ENCODE data around the gene SLC12A2.

The SLC12A2 gene

DNA sequence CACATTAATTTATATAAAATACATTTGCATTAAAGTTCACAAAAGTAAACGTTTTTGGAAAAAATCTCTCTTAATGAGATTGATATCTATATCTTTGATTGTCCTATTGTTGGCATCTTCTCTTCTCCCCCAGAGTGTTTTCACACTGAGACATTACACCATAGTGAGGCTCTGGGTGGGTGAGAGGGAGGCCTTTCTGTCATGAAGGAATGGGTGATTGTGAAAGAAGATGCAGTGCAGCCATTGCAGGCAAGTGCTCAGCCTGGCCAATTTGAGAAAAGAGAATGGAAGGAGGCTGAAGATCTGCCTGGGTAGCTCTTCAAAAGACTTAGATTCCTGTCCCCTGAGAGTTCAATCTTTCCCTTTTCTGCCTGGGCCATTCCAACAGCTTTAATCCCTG, 140.8 kb downstream of the SLC12A2 start:
- DNase-seq (ENCODE audit: low read depth in 2 of 2): peak in 1 of 2 donors; percentile 41
- no peak overlapping the region for H3K4me3 ChIP-seq (replicated peaks in 1 of 2; ENCODE audit: low read depth in 2 of 2, low read length in 2 of 2)
- TF ChIP-seq, protein P1, sequence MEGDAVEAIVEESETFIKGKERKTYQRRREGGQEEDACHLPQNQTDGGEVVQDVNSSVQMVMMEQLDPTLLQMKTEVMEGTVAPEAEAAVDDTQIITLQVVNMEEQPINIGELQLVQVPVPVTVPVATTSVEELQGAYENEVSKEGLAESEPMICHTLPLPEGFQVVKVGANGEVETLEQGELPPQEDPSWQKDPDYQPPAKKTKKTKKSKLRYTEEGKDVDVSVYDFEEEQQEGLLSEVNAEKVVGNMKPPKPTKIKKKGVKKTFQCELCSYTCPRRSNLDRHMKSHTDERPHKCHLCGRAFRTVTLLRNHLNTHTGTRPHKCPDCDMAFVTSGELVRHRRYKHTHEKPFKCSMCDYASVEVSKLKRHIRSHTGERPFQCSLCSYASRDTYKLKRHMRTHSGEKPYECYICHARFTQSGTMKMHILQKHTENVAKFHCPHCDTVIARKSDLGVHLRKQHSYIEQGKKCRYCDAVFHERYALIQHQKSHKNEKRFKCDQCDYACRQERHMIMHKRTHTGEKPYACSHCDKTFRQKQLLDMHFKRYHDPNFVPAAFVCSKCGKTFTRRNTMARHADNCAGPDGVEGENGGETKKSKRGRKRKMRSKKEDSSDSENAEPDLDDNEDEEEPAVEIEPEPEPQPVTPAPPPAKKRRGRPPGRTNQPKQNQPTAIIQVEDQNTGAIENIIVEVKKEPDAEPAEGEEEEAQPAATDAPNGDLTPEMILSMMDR (IDR thresholded peaks at IDR 0.05; ENCODE audit: low read depth, low read length): no peak

DNA sequence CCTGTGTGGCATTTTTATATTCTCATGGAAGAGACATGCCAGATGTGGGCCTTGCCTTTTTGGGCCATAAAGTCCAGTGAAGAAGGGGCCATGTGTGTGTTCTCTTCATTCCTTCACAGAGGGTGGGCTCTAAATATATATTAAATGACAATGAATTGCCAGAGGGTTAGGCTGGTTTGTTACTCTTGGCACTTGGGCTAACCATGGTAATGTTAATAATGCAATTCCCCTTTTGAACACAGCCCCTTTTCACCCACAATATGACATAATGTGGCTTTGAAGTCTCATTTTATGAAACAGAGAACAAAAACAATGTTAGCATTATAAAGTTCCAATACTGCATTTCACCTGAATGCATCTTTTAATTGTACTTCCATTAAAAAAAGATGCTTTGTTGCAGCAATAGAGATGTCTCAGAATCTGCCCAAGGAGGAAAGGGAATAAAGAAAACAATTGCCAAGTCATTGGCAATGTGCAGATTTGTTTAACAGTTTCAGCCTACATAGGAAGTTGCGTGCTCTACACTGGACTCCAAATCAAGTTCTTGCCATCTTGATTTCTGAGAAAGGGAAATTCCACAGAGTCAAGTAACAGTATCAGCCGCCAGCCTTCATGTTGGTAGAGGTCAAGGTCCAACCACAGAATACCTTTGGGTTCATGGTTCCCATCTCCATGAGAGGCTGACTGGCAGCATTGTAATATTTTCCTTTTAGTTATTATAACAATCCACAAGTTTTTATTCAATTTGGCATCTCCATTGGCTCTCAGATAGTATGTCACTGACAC, 141.9 kb downstream of the SLC12A2 start:
- TF ChIP-seq, protein P1 (IDR thresholded peaks at IDR 0.05; ENCODE audit: low read depth, low read length): no peak
- no peak for DNase-seq (ENCODE audit: low read depth in 2 of 2)
- H3K4me3 ChIP-seq (replicated peaks in 1 of 2; ENCODE audit: low read depth in 2 of 2, low read length in 2 of 2): no peak overlapping the region

DNA sequence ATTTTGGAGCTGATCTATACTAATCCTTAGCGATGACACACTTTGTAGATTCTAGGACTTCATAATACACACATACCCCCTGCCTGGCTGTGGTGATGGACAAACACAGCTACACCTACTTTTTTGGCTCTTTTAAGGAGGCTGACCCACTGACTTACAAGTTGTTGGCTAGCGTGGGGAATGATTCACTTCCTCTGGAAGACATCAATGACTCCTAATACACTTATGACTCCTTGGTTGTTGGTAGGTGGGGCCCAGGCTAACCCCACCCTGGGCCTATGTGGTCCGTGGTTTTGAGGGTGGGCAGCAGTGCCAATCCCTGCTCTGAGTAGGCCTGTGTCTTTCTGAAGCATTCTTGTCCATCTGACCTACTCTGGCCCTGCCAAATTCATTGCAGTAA, 144.4 kb downstream of the SLC12A2 start:
- TF ChIP-seq, protein P1 (IDR thresholded peaks at IDR 0.05; ENCODE audit: low read depth, low read length): no peak
- peak; percentile 86 to 95 for DNase-seq (ENCODE audit: low read depth in 2 of 2)
- no peak overlapping the region for H3K4me3 ChIP-seq (replicated peaks in 1 of 2; ENCODE audit: low read depth in 2 of 2, low read length in 2 of 2)

DNA sequence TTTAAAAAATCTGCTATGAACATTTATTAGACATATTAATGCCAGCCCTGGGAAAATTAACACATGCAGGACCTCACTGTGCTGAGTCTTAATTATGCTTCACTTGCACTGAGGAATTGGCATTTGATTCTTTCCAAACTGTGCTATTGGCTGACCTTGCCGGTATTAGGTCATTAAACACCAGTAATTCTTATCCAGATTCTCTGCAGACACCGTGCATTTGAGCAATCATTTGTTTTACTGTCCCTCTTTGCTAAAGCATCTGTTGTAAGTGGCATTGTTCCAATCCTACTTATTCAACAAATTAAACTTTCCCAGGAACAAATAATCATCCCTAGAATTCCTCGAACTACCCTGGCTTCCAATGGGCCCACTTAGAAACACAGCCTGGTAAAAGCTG, 145.0 kb downstream of the SLC12A2 start:
- H3K4me3 ChIP-seq (replicated peaks in 1 of 2; ENCODE audit: low read depth in 2 of 2, low read length in 2 of 2): no peak overlapping the region
- TF ChIP-seq, protein P1 (IDR thresholded peaks at IDR 0.05; ENCODE audit: low read depth, low read length): no peak
- peak; percentile 57 to 68 for DNase-seq (ENCODE audit: low read depth in 2 of 2)

DNA sequence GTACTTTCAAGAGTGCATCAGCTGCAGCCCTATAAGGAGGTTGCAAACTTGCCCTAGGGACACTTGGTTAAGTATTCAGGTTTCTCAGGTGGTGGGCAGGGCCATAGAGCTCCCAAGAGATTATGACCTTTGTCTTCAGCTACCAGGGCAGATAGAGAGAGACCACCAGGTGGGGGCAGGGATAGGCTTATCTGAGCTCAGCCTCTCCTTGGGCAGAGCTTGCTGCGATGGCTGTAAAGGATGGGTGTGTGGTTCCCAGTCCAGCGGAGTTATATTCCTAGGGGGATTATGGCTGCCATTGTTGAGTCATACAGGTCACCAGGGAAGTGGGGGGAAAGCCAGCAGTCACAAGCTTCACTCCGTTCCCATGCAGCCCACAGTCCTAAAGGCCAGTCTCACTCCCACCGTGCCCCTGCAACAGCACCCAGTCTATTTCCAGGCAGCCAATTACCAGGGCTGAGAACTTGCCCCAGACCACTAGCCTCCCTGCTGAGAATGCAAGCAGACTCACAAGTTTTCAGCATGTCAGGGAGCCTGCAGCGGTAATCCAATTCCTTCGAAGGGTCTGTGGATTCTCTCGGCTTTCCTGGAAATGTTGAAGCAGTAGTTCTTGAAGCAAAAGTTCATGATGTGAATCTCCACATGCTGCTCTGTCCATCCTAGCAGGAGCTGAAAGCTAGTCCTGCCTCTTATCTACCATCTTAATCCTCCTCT, 151.5 kb downstream of the SLC12A2 start:
- no peak for DNase-seq (ENCODE audit: low read depth in 2 of 2)
- no peak overlapping the region for H3K4me3 ChIP-seq (replicated peaks in 1 of 2; ENCODE audit: low read depth in 2 of 2, low read length in 2 of 2)
- TF ChIP-seq, protein P1 (IDR thresholded peaks at IDR 0.05; ENCODE audit: low read depth, low read length): no peak

DNA sequence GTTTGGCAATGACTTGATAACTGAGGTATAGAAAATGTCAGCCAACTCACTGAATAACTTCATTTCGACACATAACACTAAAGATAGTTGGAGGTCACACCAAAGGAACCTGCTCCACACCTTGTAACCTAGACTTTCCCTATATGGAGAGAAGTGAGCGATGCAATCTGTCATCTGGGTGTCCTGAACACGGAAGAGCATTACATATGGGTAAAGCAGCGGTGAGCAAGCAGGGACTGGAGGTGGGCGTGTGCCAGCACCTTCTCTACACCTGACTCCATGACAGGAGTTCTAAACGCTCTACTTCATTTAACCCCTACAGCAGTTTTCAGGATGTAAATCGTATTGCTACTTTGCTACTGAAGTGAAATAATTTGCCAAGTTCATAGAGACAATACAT, 152.8 kb downstream of the SLC12A2 start:
- TF ChIP-seq, protein P1 (IDR thresholded peaks at IDR 0.05; ENCODE audit: low read depth, low read length): no peak
- no peak for DNase-seq (ENCODE audit: low read depth in 2 of 2)
- H3K4me3 ChIP-seq (replicated peaks in 1 of 2; ENCODE audit: low read depth in 2 of 2, low read length in 2 of 2): no peak overlapping the region

Measured in cardiac fibroblast (primary cell).